Measurements from ENCODE around the gene ANKRD6.

ANKRD6 gene

GRCh38 chr6:89471287-89471867 is 38.4 kb downstream of the ANKRD6 start:
- no peak for DNase-seq (ENCODE audit: low read depth)

- no peak for DNase-seq (ENCODE audit: low read depth)
Observed at GRCh38 chr6:89475101-89475500, 42.1 kb downstream of the ANKRD6 start.

GRCh38 chr6:89475634-89476033 is 42.7 kb downstream of the ANKRD6 start:
- DNase-seq (ENCODE audit: low read depth) = no peak

GRCh38 chr6:89479897-89480296 is 46.9 kb downstream of the ANKRD6 start:
- DNase-seq (ENCODE audit: low read depth) = no peak

GRCh38 chr6:89481695-89482094 is 48.7 kb downstream of the ANKRD6 start:
- DNase-seq (ENCODE audit: low read depth) = no peak

GRCh38 chr6:89482126-89482525 is 49.2 kb downstream of the ANKRD6 start:
- DNase-seq (ENCODE audit: low read depth) = no peak

GRCh38 chr6:89483111-89483720 is 50.3 kb downstream of the ANKRD6 start:
- DNase-seq (ENCODE audit: low read depth) = no peak

GRCh38 chr6:89485320-89485719 is 52.4 kb downstream of the ANKRD6 start:
- no peak for DNase-seq (ENCODE audit: low read depth)

GRCh38 chr6:89487864-89488263 is 54.9 kb downstream of the ANKRD6 start:
- DNase-seq (ENCODE audit: low read depth) = no peak

- DNase-seq (ENCODE audit: low read depth) = no peak
Observed at GRCh38 chr6:89488438-89488837, 55.5 kb downstream of the ANKRD6 start.

GRCh38 chr6:89489078-89489477 is 56.1 kb downstream of the ANKRD6 start:
- DNase-seq (ENCODE audit: low read depth) = no peak

GRCh38 chr6:89492025-89492640 is 59.2 kb downstream of the ANKRD6 start:
- no peak for DNase-seq (ENCODE audit: low read depth)

GRCh38 chr6:89494131-89494793 is 61.3 kb downstream of the ANKRD6 start:
- DNase-seq (ENCODE audit: low read depth) = no peak

- no peak for DNase-seq (ENCODE audit: low read depth)
Observed at GRCh38 chr6:89495961-89496535, 63.1 kb downstream of the ANKRD6 start.

GRCh38 chr6:89500611-89501010 is 67.7 kb downstream of the ANKRD6 start:
- DNase-seq (ENCODE audit: low read depth) = no peak

GRCh38 chr6:89501222-89501621 is 68.3 kb downstream of the ANKRD6 start:
- no peak for DNase-seq (ENCODE audit: low read depth)

- no peak for DNase-seq (ENCODE audit: low read depth)
Observed at GRCh38 chr6:89501753-89502152, 68.8 kb downstream of the ANKRD6 start.

- DNase-seq (ENCODE audit: low read depth) = no peak
Observed at GRCh38 chr6:89503641-89504040, 70.7 kb downstream of the ANKRD6 start.

GRCh38 chr6:89505847-89506246 is 72.9 kb downstream of the ANKRD6 start:
- DNase-seq (ENCODE audit: low read depth) = no peak

- DNase-seq (ENCODE audit: low read depth) = no peak
Observed at GRCh38 chr6:89506716-89507617, 74.0 kb downstream of the ANKRD6 start.

- no peak for DNase-seq (ENCODE audit: low read depth)
Observed at GRCh38 chr6:89508755-89509563, 76.0 kb downstream of the ANKRD6 start.

All from activated T-helper 1 cell treated with Interleukin-2 at 50 U/mL for 16 hours (primary cell).